Occipital lobe (tissue), 2 donors: ENCODE results near the gene HOXC12. TPM values are rescaled to one million over a fixed set of nuclear protein-coding genes. Genes with fewer than 3 reads are reported as not detected.

Experiments used
- DNase-seq: peaks from one replicate; lab custom pipeline; 2025; lab: John Stamatoyannopoulos, UW
- total RNA-seq: library from RNA; depleted of rRNA; stranded (reverse); fragments of >200 nt; gene quantifications from one replicate; pipeline ENCODE4 v1.2.3, GENCODE V29; 2014

Gene HOXC12
- total RNA-seq, 1 donor from 2014 or later, result not detected

GRCh38 chr12:53940443-53941014 lies 14.2 kb upstream of the HOXC12 start:
- DNase-seq, result no peak

GRCh38 chr12:53941187-53941586 lies 13.5 kb upstream of the HOXC12 start:
- DNase-seq, result no peak

- no peak for DNase-seq
Observed at GRCh38 chr12:53941750-53942149, 13.0 kb upstream of the HOXC12 start.

- DNase-seq, result no peak
Observed at GRCh38 chr12:53942467-53942997, 12.2 kb upstream of the HOXC12 start.

- no peak for DNase-seq
Observed at GRCh38 chr12:53944209-53944608, 10.5 kb upstream of the HOXC12 start.

- DNase-seq, result no peak
Observed at GRCh38 chr12:53944907-53945847, 9.5 kb upstream of the HOXC12 start.

- no peak for DNase-seq
Observed at GRCh38 chr12:53947743-53948142, 7.0 kb upstream of the HOXC12 start.

- DNase-seq, result no peak
Observed at GRCh38 chr12:53948650-53949593, 5.8 kb upstream of the HOXC12 start.

GRCh38 chr12:53949631-53950436 lies 4.9 kb upstream of the HOXC12 start:
- no peak for DNase-seq

GRCh38 chr12:53950437-53950773 lies 4.3 kb upstream of the HOXC12 start:
- no peak for DNase-seq

GRCh38 chr12:53950789-53951576 lies 3.7 kb upstream of the HOXC12 start:
- DNase-seq, result no peak

GRCh38 chr12:53951577-53952334 lies 2.9 kb upstream of the HOXC12 start:
- no peak for DNase-seq

- no peak for DNase-seq
Observed at GRCh38 chr12:53952335-53952694, 2.4 kb upstream of the HOXC12 start.

- DNase-seq, result no peak
Observed at GRCh38 chr12:53952871-53953734, 1.6 kb upstream of the HOXC12 start.

GRCh38 chr12:53953831-53954693 lies 641 bp upstream of the HOXC12 start:
- DNase-seq, result no peak

GRCh38 chr12:53955036-53955775 lies 503 bp downstream of the HOXC12 start:
- DNase-seq, result no peak
